GM10248 (cell line): Measurements from ENCODE around the gene TMCO4.
"Not testable (repeated sequence)": the region's sequence is repeated elsewhere in the genome, so short reads cannot be mapped to it uniquely, and the experiment has no call there.

Experiments used
- CTCF ChIA-PET: fragments of 300-600 bp; sonication (Branson Sonifier 250); formaldehyde crosslinking; extraction: SDS; loops from one replicate; lab custom pipeline; 2021; ENCODE audit warnings: antibody characterized with exemption; lab: Yijun Ruan, JAX
- POLR2A ChIA-PET: fragments of 350-650 bp; sonication (Branson Sonifier 250); formaldehyde crosslinking; extraction: SDS; loops from one replicate; lab custom pipeline; 2020; ENCODE audit warnings: antibody characterized with exemption; lab: Yijun Ruan, JAX
- DNase-seq: peaks from one replicate; pipeline ENCODE4 v3.0.0; 2012; ENCODE audit errors: extremely low spot score
- CTCF ChIP-seq: IDR thresholded peaks from 2 replicates; pipeline ENCODE4 v1.5.1; 2012; ENCODE audit warnings: mild to moderate bottlenecking, low read depth; ENCODE audit errors: extremely low read depth, missing control alignments, control extremely low read depth

The TMCO4 gene

GRCh38 chr1:19643121-19643520, 156.6 kb downstream of the TMCO4 start:
- ChIA-PET CTCF (interaction anchor here (1.5 kb wide), 1 partner anchor 12 kb away, joined by 4 read pairs; no protein-coding TSS in a partner anchor), POLR2A (no interaction called here)
- TF ChIP-seq CTCF = no peak
- no peak for DNase-seq

- POLR2A ChIA-PET = no interaction called here
- TF ChIP-seq CTCF = no peak
Observed at GRCh38 chr1:19640363-19641316, 159.1 kb downstream of the TMCO4 start.

GRCh38 chr1:19639999-19640362, 159.7 kb downstream of the TMCO4 start:
- TF ChIP-seq CTCF = no peak
- ChIA-PET POLR2A (no interaction called here), CTCF (interaction anchor here (1.0 to 2.4 kb wide), 3 partner anchors 14 to 249 kb away, joined by 3 to 8 read pairs (median 4); no protein-coding TSS in a partner anchor)
- no peak for DNase-seq

More at GRCh38 chr1:19640363-19641316, 159.1 kb downstream of the TMCO4 start:
- no peak for DNase-seq
- CTCF ChIA-PET = interaction anchor here (0.9 to 2.4 kb wide), 9 partner anchors 9 to 250 kb away, joined by 3 to 14 read pairs (median 4); no protein-coding TSS in a partner anchor

- DNase-seq, POLR2A ChIA-PET: not testable (repeated sequence)
- CTCF ChIA-PET = interaction anchor here (1.0 kb wide), 1 partner anchor 23 kb away, joined by 3 read pairs; no protein-coding TSS in a partner anchor
Observed at GRCh38 chr1:19639228-19639627, 160.5 kb downstream of the TMCO4 start.

GRCh38 chr1:19637606-19638005, 162.1 kb downstream of the TMCO4 start:
- DNase-seq = no peak
- ChIA-PET POLR2A (no interaction called here), CTCF (interaction anchor here (1.3 kb wide), 1 partner anchor 67 kb away, joined by 3 read pairs; no protein-coding TSS in a partner anchor)
- no peak for TF ChIP-seq CTCF

- POLR2A ChIA-PET, DNase-seq: not testable (repeated sequence)
- CTCF ChIA-PET = interaction anchor here (1.3 kb wide), 1 partner anchor 68 kb away, joined by 3 read pairs; no protein-coding TSS in a partner anchor
Observed at GRCh38 chr1:19636749-19637148, 163.0 kb downstream of the TMCO4 start.

- TF ChIP-seq CTCF = no peak
- CTCF ChIA-PET = no interaction called here
- POLR2A ChIA-PET = no interaction called here
- no peak for DNase-seq
Observed at GRCh38 chr1:19636065-19636464, 163.7 kb downstream of the TMCO4 start.
